Right forelimb (tissue), 1 donor: ENCODE results near the gene POU2AF3.
"Not testable (repeated sequence)": the region's sequence is repeated elsewhere in the genome, so short reads cannot be mapped to it uniquely, and the experiment has no call there.

Source experiments
- DNase-seq: peaks from one replicate; pipeline ENCODE4 v3.0.0-alpha.2; 2018

Gene POU2AF3

DNA sequence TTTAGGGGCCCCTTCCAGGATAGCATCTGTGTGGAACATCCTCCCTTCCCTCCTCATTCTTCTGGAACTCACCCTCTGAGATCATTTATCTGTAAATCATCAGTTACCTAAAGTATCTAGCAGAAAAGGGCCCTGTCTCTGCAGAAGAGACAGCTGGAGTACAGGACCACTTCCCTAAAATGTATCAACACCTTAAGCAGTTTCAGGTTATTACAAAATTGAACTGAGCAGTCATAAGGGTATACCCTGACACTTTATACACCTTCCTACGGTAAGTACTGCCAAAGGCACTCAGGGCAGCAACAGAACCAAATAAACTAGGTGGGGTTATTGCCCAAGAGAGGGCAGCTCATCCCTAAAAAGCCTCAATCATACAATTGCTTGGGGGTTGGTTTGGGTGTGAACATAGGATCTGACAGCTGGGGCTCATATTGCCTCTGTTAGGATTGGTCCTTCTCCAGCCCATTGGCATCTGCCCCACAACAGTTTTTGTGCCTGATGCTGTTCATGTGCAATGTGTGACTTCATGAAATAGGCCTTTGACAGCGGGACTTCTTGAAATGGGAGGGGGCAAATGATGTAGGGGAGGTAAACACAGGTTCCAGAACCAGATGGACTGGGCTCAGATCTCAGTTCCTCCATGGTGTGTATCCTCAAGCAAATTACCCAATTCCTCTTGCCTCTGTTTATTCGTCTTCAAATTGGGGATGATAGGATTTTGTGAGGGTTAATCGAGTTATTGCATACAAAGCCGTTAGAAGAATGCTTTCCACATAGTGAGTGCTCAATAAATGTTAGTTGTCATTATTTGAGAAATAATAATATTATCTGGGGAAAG lies 2.9 kb downstream of the POU2AF3 start:
- DNase-seq, result no peak

DNA sequence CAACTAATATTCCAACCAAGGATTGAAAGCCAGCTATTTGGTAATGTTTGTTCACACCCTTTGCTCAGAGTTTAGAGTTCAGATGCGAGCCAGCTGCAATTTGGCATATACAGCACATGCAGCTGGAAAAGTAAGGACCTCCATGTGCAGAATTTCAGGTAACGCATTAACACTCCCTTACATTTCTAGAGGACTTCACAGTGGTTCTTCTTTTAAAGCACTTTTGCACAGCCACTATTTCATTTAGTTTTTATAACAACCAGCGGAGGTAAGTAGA lies 3.4 kb downstream of the POU2AF3 start:
- DNase-seq, result no peak

DNA sequence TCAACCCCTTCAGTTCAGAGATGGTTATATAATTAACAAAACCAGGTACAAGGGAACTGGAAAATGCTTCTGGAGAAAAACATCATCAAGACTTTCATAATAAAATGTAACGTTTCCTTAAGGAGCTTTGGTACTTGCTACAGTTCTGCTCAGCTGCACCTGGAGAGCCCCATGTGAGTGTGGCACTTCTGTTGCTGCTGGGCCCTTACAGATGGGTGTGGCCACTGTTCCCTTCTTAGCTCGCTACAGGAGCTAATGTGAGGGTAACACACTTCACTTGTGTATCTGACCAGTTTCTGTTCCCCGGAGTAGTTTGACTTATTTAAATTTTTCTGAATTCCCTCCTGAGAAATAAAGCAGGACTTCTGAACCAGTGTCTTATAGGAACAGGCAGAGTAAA lies 4.0 kb downstream of the POU2AF3 start:
- no peak for DNase-seq

DNA sequence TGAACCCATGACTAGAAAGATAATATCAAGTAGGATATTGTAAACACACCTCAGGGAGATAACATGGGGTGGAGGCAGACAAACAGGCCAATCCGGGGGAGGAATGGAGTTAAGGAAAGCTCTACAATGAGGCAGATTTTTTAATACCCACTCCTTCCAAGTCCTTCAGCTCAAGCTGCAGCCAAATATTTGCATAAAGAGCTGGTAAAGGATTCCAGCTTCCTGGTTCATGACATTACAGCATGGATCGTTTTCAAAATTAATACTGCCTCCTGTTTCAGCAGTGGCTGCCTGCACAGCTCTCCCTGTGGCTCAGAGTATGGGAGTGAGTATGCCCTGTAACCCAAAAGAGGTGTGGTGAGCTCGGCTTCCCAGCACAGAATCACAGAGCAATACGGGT lies 5.1 kb downstream of the POU2AF3 start:
- DNase-seq, result no peak

DNA sequence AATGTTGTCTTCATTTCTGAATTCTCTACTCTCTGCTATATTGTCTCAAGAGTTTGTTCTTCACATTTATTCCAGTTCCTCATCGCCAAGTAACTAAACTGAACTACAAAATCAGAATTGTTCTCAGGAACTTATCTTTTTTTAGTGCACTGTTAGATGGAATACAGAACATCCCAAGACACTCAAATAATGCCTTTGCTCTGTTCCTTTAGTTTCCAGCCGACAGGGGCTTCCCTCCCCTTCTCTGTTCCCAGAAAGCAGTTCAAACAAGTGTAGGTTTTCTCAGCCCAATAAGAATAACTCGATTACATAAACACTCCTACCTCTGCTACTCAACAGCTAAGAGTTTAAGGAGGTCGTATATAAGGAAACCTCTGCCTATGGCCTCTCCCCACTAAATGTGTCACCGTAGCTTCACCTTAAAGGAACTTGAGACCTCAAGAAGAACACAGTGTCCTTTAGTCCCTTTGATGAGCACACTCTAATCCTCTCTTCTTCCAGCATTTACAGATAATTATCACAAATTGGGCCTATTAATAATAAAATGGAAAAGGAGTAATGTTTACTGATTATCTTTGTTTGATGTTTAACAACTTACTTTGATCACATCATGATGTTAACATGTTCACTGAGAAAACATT lies 6.9 kb downstream of the POU2AF3 start:
- DNase-seq, result no peak

DNA sequence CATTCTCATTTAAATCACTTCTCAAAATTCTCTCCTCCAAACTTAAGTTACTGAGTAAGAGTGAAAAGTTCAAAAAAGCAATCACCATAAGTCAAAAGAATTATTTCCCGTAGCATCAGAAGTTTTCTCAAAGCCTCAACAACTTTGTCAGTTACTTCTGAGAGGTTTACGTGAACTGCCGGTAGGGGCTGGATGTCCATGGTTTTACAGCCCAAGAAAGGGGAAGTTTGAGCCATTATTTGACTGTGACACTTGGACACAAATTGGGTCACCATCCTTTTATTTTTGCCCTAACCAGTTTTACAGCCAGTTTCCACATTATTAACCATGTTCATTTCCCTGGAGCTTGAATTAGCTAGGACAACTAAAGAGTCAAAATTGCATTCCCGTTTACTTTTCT lies 7.5 kb downstream of the POU2AF3 start:
- DNase-seq, result no peak

DNA sequence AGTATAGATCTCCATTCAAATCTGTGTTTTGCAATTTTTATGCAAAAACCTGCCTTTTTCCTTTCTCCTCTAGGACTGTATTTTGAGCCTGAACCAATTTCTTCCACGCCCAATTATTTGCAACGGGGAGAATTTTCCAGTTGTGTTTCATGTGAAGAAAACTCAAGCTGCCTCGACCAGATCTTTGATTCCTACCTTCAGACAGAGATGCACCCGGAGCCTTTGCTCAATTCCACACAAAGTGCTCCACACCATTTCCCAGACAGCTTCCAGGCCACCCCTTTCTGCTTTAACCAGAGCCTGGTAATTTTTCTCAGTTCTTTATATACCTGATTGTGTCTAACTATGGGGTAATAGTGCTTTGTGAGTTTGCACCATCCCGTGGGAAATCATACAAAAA lies 8.0 kb downstream of the POU2AF3 start:
- DNase-seq, result no peak

DNA sequence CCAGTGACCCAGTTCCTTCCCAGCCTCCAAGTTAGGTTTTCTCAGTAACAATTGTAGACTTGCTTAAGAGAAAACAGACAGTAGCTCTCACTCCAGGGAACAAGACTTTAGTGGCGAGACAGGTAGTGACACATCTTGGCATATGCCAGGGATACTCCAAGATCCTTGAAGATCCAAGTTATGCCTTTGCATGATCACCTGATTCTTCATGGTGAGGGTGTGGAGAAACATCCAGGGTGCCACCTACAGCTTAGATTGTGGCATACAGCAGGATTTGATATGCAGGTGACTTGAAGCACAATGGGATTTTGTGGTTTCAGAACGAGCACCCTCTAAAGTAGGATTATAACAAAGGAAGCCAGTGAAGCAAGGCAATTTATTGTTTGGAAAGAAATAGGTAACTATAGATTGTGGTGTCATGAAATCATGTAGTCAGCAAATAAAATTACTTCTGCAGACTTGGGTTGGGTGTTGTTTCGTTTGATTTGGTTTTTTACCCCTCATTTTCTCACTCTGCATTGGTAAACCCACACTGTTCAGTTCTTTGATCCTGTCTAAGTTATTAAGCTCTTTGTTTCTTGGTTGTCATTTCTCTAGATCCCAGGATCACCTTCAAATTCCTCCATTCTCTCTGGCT lies 9.2 kb downstream of the POU2AF3 start:
- no peak for DNase-seq

DNA sequence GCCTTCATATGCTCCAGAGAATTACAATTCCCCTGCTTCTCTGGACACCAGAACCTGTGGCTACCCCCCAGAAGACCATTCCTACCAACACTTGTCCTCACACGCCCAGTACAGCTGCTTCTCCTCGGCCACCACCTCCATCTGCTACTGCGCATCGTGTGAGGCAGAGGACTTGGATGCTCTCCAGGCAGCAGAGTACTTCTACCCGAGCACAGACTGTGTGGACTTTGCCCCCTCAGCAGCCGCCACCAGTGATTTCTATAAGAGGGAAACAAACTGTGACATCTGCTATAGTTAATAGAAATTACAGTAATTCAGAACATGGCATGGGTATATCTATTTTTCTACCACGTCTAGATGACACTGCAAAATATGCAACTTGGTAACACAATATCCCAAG lies 9.8 kb downstream of the POU2AF3 start:
- DNase-seq, result no peak

DNA sequence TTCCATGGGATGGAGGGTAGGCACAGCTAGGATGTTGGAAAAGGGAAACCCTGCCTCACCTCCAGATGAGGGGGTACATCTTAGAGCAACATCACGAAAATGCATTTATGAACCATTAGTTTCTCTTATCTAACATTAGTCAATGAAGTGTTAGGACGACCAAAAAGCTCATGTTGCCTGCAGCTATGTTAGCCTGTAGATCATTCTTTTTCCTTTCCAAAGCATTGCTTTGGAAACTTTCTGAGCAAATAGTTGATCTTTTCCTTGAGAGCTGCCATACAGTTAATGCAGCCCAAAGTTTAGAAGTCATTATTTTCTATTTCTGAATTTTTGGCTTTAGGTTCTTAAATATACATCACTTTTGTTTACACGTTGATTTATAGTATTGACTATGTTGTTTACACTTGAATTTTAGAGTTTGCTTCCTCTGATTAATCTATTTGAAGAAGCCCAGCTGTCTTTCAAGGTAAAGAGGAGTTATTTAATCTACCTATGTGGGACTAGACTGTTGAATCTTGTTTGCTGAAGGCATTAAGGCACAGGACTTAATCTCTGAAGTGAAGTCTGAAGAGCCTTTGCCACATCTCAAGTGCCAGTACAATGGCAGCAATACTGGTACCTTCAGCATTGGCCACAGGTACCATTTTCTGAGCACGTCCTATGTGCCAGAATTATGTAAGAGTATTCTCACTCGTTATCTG lies 11.0 kb downstream of the POU2AF3 start:
- no peak for DNase-seq

DNA sequence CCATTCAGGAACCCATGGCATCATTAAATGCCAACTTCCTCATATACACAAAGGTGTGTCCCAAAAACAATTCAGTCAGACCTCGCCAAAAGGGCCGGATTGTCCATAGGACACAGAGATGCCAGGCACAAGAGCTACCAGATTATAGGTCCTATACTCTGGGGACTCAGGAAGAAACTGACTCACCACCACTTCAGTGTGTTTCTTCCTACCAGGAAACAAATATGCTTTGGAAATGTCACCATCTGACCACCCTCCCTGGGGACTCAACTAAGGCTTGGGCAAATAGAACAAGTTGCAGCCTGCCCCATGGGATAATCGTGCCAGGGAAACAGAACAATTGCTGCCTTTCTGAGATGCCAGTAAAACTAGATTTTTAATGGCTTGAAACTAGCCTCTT lies 11.7 kb downstream of the POU2AF3 start:
- DNase-seq, result no peak

DNA sequence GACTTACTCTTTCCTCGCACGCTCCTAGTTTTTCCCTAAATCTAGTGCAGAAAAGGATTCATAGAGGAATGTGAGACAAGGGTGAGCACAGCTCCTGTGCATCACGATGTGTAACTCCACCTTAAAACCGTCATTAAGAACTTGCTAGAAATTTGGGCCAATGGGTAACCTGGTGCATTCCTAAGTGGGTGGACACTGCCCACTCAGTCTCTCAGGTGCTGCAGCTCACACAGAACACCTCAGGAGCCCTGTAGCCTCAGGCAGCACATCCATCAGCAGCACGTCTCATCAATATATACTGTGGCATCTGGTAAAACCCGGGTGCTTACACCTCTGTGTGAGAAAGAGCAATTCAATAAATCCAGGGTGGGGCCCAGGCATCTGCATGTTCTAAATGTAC lies 12.4 kb downstream of the POU2AF3 start:
- no peak for DNase-seq

DNA sequence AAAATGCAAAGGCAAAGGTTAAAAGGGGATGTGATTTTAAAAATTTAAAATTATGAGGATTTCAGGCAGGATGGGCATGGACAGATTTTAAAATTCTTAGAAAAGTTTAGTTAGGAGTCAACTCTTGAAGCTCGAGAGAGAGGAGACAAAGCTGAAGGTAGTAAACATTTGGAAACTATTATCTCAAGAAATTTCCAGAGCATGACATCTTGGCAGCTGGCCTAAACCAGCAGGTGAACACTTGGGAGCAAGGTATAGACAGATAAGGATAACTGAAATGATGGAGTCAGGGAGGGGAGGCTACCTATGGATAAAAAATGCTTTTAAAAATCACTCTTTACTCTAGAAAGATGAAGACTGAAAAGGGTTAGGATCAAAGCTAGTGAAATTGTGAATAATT lies 13.7 kb downstream of the POU2AF3 start:
- no peak for DNase-seq

DNA sequence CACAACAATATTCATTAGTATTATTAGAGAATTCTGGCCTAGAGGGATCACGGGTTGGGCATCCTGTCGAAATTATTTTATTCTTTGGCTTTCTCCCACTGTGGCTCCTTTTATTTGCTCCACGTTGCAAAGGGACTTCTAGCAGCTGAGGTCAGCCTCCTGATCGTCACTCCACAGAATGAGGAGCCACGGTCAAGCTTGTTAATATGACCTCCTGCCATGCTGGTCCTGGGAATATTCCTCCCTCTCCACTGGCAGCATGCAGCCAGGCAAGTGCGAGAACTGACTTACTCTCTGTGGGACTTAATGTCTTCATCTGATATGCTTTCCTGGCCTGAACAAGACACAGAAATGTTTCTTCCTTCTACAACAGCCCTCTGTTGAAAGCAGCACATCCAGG lies 20.9 kb downstream of the POU2AF3 start:
- no peak for DNase-seq

DNA sequence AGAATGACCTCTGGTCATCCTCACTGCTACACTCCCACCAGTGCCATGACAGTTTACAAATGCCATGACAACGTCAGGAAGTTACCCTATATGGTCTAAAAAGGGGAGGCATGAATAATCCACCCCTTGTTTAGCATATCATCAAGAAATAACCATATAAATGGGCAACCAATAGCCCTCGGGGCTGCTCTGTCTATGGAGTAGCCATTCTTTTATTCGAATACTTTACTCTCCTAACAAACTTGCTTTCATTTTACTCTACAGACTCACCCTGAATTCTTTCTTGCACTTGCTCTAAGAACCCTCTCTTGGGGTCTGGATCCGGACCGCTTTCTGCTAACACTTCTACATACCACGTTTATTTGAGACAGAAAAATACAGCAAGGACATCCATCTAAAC lies 21.9 kb downstream of the POU2AF3 start:
- DNase-seq, result not testable (repeated sequence)

DNA sequence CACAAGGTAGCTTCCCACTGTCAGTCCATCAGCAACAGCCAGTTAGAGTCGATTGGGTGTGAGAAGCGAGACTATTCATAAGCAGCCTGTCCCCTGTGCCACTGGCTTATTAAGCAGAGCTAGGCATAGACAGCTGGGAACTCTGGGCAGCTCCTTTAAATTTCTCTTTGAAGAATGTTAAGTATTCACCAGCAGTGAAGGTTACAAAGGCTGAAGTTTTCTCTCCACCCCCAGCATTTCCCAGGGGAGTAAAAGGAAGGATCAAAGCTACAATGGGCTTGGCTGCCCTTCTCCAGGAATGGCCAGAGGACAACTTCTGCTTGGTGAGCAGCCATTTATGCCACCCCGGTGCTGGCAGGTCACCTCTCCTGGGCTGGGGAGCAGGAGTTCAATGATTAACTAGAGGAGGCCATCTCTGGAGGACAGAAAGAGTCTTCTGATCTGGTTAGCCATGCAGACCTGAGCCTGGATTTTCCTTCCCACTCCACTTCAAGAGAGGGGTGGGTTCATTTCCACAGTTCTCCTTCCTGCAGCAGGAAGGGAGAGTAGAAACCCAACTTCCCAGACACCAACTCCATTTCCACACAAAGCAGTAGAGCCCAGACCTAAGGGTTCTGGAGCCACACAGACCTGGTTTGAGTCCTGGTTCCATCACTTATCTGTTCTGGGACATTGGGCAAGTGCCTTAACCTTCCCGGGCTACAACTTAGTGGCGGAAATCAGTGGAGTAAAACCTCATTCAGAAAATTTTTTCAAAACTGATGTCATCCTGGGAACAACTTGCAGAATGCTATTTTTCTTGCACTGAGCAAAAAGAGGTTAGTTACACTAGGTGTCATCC lies 22.6 kb downstream of the POU2AF3 start:
- DNase-seq, result no peak

DNA sequence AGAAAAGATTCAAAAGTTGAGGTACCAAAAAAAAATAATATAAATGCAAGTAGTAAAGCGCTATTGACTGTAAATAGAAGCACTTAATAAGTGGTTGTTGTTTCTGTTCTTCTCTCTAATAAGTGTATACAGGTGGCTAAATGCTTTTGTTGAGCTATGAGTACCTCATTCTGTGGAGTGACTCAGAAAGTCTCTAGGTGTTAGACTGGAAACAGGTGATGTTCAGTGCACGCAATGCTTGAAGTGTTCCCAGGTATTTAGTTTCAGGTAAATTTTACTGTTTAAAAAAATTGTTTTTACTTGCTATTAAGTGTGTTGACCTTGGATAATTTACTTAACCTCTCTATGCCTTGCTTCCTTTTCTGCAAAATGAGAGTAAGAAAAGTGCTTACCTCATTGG lies 24.2 kb downstream of the POU2AF3 start:
- no peak for DNase-seq

DNA sequence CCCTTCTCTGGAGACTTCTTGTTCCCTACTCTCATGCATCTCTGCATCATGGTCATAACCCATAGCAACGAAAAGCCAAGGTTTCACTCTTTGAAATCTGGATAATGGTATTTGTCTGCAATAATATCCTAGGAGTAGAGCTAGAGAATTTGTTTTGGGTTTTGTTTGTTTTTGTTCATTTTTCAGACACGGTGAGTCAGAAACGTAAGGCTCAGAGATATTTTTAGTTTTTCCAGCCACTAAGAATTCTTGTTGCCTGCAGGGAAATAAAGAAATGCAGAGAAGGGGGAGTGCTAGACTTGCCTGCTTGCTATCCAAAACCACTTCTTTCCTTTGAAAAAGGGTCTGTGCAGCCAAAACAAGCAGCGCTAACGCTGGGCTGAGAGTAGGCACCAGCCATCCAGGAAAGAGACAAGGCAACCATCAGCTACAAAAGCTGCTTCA lies 26.0 kb downstream of the POU2AF3 start:
- no peak for DNase-seq

DNA sequence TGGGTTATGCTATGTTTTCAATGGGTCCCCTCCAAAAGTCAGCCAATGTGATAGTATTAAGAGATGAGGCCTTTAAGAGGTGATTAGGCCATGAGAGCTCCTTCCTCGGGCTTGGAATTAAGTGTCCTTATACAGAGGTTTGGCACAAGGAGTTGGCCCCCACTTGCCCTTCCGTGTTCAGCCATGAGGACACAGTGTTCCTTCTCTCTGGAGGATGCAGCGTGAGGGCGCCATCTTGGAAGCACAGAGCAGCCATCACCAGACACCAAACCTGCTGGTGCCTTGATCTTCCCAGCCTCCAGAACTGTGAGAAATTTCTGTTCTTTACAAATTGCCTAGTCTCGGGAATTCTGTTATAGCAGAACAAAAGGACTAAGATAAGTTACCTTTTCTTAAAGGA lies 26.9 kb downstream of the POU2AF3 start:
- no peak for DNase-seq

DNA sequence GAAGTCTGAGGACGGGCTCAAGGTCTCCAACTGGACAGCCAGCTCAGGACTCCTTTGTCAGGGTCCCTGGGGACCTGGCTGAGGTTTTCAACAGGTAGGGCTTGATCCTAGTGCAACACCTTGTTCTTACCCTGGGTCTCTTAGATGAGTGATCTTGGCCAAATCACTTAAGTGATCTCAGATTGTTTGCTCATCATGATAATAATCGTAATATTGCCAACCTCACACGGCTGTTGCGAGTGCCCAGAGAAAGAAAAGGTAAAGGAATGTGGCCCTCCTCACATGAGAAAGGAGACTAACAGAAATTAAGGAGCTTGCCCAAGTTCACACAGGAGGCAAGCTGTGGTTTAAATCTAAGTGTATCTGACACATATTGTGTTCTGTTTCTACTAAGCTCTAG lies 28.5 kb downstream of the POU2AF3 start:
- DNase-seq, result no peak

DNA sequence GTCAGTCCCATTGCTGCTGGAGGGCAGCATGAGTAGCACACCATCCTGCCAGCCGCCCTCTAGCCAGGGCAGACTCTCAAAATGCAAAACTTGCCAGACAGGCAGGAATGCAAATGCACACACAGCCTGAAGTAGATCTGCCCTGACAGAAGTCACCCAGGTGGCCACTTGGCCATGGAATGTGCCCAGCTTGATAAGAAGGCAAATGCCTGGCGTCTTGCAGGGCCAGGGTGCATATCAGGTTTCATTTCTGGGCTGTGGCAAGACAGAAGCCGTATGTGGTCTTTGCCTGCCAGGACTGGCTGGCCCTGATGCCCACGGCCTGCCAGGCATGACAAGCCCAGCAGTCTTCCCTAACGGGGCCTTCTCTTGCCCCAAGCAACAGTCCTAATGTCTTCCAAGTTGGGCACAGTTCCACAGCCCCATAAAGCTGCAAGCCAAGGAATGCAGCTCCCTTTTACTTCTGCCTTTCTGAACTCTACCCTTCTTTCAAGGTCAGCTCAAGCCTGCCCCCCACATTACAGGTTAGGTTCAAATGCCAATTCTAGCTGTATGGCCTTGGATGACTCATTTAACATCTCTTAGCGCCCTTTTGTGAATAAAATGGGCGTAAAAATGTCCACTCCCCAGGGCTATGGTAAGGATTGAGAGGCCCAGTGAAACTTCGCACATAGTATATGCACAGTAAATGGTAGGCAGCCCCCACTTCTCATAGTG lies 29.7 kb downstream of the POU2AF3 start:
- no peak for DNase-seq
